Keratinocyte (primary cell): Measurements from ENCODE around the gene PGAP3. TPM values are rescaled to one million over a fixed set of nuclear protein-coding genes. Genes with fewer than 3 reads are reported as not detected.

Experiments
- DNase-seq: peaks from one replicate; pipeline ENCODE4 v3.0.0-alpha.2; 2011; ENCODE audit warnings: low read depth, missing footprints, low spot score
- FAIRE-seq: peaks from 2 replicates; lab custom pipeline; 2011; peaks lifted over from hg19 to GRCh38; lab: Jason Lieb, UNC
- H2AFZ ChIP-seq: 2 replicates; pipeline ENCODE4 v1.6.0; 2012; ENCODE audit warnings: low read length, control low read depth, inconsistent platforms; ENCODE audit not compliant: control insufficient read depth
- H3K27ac ChIP-seq: 2 replicates; pipeline ENCODE4 v1.5.1; 2011; ENCODE audit warnings: low read length; ENCODE audit not compliant: control insufficient read depth, insufficient read depth
- H3K27me3 ChIP-seq: 3 replicates; pipeline ENCODE4 v1.6.0; 2011; ENCODE audit warnings: low read length; ENCODE audit not compliant: control insufficient read depth, insufficient read depth; ENCODE audit errors: extremely low read depth
- H3K36me3 ChIP-seq, 2 experiments: 2 replicates in 1 of 2; 3 replicates in 1 of 2; pipeline ENCODE4 v1.5.1; 2011; ENCODE audit warnings: low read length in 2 of 2, mild to moderate bottlenecking in 1 of 2; ENCODE audit not compliant: control insufficient read depth in 2 of 2, insufficient read depth in 2 of 2; ENCODE audit errors: extremely low read depth in 1 of 2
- H3K4me1 ChIP-seq: 3 replicates; pipeline ENCODE4 v1.5.1; 2011; ENCODE audit warnings: low read length; ENCODE audit not compliant: control insufficient read depth, insufficient read depth; ENCODE audit errors: extremely low read depth
- H3K4me2 ChIP-seq: 3 replicates; pipeline ENCODE4 v1.6.0; 2011; ENCODE audit warnings: low read depth, low read length; ENCODE audit not compliant: control insufficient read depth, insufficient read depth; ENCODE audit errors: extremely low read depth
- H3K4me3 ChIP-seq, 3 experiments: fragments of 200-600 bp in 1 of 3; sonication (generic) in 1 of 3; 2 replicates in 2 of 3; 3 replicates in 1 of 3; pipeline ENCODE4 v1.5.1; 2011 to 2016; ENCODE audit warnings: low read length in 3 of 3, mild to moderate bottlenecking in 3 of 3, control low read depth in 2 of 3, inconsistent platforms in 1 of 3, low read depth in 1 of 3, mixed read lengths in 1 of 3, mixed run types in 1 of 3, moderate library complexity in 1 of 3; ENCODE audit not compliant: control insufficient read depth in 2 of 3, insufficient read depth in 2 of 3; ENCODE audit errors: extremely low read depth in 1 of 3
- H3K79me2 ChIP-seq: 2 replicates; pipeline ENCODE4 v1.6.0; 2012; ENCODE audit warnings: low read length; ENCODE audit not compliant: control insufficient read depth, insufficient read depth
- H3K9ac ChIP-seq: 3 replicates; pipeline ENCODE4 v1.6.0; 2011; ENCODE audit warnings: low read length; ENCODE audit not compliant: control insufficient read depth, insufficient read depth; ENCODE audit errors: extremely low read depth
- H3K9me1 ChIP-seq: 3 replicates; pipeline ENCODE4 v1.6.0; 2011; ENCODE audit warnings: low read length; ENCODE audit not compliant: control insufficient read depth, insufficient read depth; ENCODE audit errors: extremely low read depth
- H3K9me3 ChIP-seq: 2 replicates; pipeline ENCODE4 v1.5.1; 2012; ENCODE audit warnings: low read depth, low read length; ENCODE audit not compliant: control insufficient read depth
- H4K20me1 ChIP-seq: 3 replicates; pipeline ENCODE4 v1.6.0; 2011; ENCODE audit warnings: low read length; ENCODE audit not compliant: control insufficient read depth, insufficient read depth; ENCODE audit errors: extremely low read depth
- CTCF ChIP-seq, 3 experiments: IDR thresholded peaks in 1 of 3; conservative IDR thresholded peaks in 1 of 3; optimal IDR thresholded peaks in 1 of 3; 2 replicates in 2 of 3; 3 replicates in 1 of 3; pipeline versions ENCODE3 to v1.5.1; 2011; ENCODE audit warnings: low read length in 3 of 3, mild to moderate bottlenecking in 3 of 3, moderate library complexity in 2 of 3, control low read depth in 1 of 3, inconsistent platforms in 1 of 3; ENCODE audit not compliant: insufficient read depth in 2 of 3; ENCODE audit errors: extremely low read depth in 1 of 3
- EZH2 ChIP-seq: IDR thresholded peaks from one replicate; pipeline ENCODE4 v1.6.1; 2012; ENCODE audit warnings: inconsistent platforms, mild to moderate bottlenecking, low read length, moderate library complexity
- dilution Hi-C: fragments of 300-500 bp; cut with MboI; formaldehyde crosslinking; loops from one replicate; pipeline ENCODE4 v1.7.0; 2020; ENCODE audit warnings: low sequenced_read_pairs; ENCODE audit not compliant: extremely low pct_ligation_motif_present
- polyA plus RNA-seq, 5 experiments: library from polyadenylated mRNA; depleted of rRNA in 3 of 5; stranded (reverse) in 3 of 5; stranded (forward) in 1 of 5; unstranded in 1 of 5; fragments of >200 nt; gene quantifications; 1 replicate in 1 of 5; 2 replicates in 3 of 5; 3 replicates in 1 of 5; pipeline versions ENCODE4 v1.2.1 to v1.2.3, GENCODE V29; 2011 to 2012; ENCODE audit warnings: missing spikeins in 2 of 5, low read depth in 1 of 5, low replicate concordance in 1 of 5

Gene PGAP3
- polyA plus RNA-seq, 1 donor (not counting 4 experiments of a cell fraction or from before 2014, with no cell fraction given), result 5.6 TPM

GRCh38 chr17:39695089-39695474 lies 7.2 kb upstream of the PGAP3 start:
- Histone ChIP-seq H2AFZ (no peak overlapping the region), H3K4me3 (no peak overlapping the region), H3K79me2 (no peaks in the 10 kb centered on the region), H3K9me3 (no peaks in the 10 kb centered on the region), H4K20me1 (no peaks in the 10 kb centered on the region), H3K9me1 (no peaks in the 10 kb centered on the region), H3K27ac (no peak overlapping the region), H3K4me2 (no peak overlapping the region), H3K4me1 (peaks cover 5% of the 10 kb centered on the region), H3K9ac (no peak overlapping the region), H3K36me3 (peaks cover 0 to 2% of the 10 kb centered on the region in 2 experiments), H3K27me3 (no peaks in the 10 kb centered on the region)
- TF ChIP-seq CTCF (optimal IDR thresholded peaks at IDR 0.05 in 1 of 3, IDR thresholded peaks at IDR 0.05 in 1 of 3, conservative IDR thresholded peaks at IDR 0.05 in 1 of 3; ENCODE audit: extremely low read depth in 1 of 3, insufficient read depth in 2 of 3, low read length in 3 of 3), result no peak
- no peak for TF ChIP-seq EZH2
- no peak for DNase-seq
- dilution Hi-C loops, result no loop called here
- no peak for FAIRE-seq

GRCh38 chr17:39694593-39694992 lies 6.7 kb upstream of the PGAP3 start:
- peaks cover 0 to 2% of the 10 kb centered on the region in 2 experiments for H3K36me3 ChIP-seq
- no peak for FAIRE-seq
- H3K9me1 ChIP-seq, result no peaks in the 10 kb centered on the region
- DNase-seq, result no peak
- H3K27ac ChIP-seq, result no peak overlapping the region
- no peak overlapping the region for H3K4me2 ChIP-seq
- TF ChIP-seq CTCF (optimal IDR thresholded peaks at IDR 0.05 in 1 of 3, IDR thresholded peaks at IDR 0.05 in 1 of 3, conservative IDR thresholded peaks at IDR 0.05 in 1 of 3; ENCODE audit: extremely low read depth in 1 of 3, insufficient read depth in 2 of 3, low read length in 3 of 3) (no peak), EZH2 (no peak)
- H4K20me1 ChIP-seq, result no peaks in the 10 kb centered on the region
- H3K79me2 ChIP-seq, result no peaks in the 10 kb centered on the region
- peaks cover 5% of the 10 kb centered on the region for H3K4me1 ChIP-seq
- H2AFZ ChIP-seq, result no peak overlapping the region
- no peak overlapping the region for H3K4me3 ChIP-seq
- no peaks in the 10 kb centered on the region for H3K9me3 ChIP-seq
- H3K9ac ChIP-seq, result no peak overlapping the region
- dilution Hi-C loops, result no loop called here
- H3K27me3 ChIP-seq, result no peaks in the 10 kb centered on the region
